C4-2B (cell line): ENCODE measurements around the gene MED8.

Experiments
- H3K27ac ChIP-seq: fragments of 450-650 bp; 2 replicates; pipeline ENCODE4 v1.5.1; 2017
- ZFX ChIP-seq: fragments of 450-650 bp; IDR thresholded peaks from 2 replicates; pipeline ENCODE4 v1.6.1; 2017
- TF ChIP-seq, protein P1 (sequence below): fragments of 450-650 bp; conservative IDR thresholded peaks from 2 replicates; pipeline ENCODE4 v1.5.1; 2017; ENCODE audit warnings: mild to moderate bottlenecking

MED8 gene

DNA sequence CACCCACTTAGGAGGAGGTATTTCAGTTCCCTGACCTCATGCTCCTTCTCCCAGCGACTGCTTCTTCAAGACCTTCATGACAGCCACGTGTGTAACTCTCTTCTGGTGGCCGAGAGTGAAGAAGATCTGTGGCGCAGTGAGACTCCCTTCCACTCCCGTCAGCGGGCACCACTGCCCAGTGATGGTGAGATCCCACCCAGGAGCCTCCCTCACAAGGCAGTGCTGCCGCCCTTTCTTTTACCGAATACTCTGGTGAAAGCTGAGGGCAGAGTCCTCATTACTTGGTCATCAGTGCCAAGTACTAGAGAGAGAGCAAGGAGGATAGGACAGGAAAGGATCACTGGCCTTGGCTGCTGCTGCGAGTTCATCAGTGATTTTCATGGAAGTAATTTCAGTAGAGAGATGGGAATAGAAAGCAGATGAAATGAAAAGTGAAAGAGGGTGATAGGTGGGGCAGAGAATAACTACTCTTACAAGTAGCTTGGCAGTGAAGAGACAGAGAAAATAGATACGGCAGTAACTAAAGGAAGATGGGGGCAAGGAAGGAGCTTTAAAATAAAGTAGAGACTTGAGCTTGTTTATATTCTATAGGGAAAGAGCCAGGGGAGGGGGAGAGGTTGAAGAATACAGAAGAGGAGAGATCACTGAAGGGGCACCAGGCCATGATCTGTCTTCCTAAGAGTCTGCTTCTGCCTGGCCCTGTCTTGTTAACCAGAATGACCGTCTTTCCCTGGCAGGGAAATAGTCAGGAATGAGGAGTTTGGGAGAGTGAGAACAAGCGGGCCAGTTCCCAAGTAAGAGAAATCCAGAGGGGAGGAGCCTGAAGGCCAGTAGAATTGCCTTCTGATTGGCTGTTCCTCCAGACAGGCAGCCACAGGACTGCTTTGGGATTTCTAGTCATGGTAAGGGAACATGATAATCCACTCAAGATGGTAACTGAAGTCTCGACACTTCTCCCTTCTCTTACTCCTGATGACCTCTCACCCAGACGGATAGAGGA is 45.8 kb upstream of the MED8 start:
- H3K27ac ChIP-seq: no peak overlapping the region
- TF ChIP-seq, protein P1, sequence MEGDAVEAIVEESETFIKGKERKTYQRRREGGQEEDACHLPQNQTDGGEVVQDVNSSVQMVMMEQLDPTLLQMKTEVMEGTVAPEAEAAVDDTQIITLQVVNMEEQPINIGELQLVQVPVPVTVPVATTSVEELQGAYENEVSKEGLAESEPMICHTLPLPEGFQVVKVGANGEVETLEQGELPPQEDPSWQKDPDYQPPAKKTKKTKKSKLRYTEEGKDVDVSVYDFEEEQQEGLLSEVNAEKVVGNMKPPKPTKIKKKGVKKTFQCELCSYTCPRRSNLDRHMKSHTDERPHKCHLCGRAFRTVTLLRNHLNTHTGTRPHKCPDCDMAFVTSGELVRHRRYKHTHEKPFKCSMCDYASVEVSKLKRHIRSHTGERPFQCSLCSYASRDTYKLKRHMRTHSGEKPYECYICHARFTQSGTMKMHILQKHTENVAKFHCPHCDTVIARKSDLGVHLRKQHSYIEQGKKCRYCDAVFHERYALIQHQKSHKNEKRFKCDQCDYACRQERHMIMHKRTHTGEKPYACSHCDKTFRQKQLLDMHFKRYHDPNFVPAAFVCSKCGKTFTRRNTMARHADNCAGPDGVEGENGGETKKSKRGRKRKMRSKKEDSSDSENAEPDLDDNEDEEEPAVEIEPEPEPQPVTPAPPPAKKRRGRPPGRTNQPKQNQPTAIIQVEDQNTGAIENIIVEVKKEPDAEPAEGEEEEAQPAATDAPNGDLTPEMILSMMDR: no peak
- no peak for TF ChIP-seq ZFX

DNA sequence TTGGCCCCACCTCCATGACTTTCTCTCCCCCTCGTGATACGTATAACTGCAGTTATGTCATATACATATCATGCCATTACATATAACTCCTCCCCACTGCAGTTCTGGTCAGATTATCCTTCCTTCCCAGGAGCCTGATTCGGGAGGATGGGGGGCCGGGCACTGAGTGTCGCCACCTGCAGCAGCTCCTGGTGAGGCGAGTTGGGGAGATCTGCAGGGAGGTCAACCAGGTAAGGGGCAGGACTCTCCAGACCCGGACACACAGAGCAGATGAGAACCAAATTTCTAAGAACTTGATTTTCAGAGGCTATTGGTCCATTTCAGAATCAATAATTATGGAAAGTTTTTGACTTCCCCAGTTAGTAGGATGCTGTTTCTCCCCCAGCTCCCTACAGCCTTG is 44.7 kb upstream of the MED8 start:
- H3K27ac ChIP-seq: no peak overlapping the region
- no peak for TF ChIP-seq ZFX
- TF ChIP-seq, protein P1: no peak

DNA sequence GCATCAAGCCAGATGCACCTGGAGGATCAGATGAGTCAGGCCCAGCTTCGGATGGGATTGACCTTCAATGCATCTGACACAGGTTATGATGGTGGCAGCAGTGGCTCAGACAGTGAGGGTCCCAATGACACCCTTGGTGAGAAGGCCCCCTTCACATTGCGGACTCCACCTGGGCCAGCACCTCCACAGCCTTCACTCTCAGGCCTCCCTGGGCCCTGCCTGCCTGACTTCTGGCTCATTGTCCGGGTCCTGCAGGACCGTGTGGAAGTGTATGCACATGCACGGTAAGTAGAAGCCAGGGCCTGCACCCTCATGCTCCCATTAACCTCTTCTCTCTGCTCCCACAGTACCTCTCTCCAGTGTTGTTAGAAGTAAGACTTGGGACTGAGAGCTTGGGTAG is 43.3 kb upstream of the MED8 start:
- TF ChIP-seq, protein P1: no peak
- no peak overlapping the region for H3K27ac ChIP-seq

DNA sequence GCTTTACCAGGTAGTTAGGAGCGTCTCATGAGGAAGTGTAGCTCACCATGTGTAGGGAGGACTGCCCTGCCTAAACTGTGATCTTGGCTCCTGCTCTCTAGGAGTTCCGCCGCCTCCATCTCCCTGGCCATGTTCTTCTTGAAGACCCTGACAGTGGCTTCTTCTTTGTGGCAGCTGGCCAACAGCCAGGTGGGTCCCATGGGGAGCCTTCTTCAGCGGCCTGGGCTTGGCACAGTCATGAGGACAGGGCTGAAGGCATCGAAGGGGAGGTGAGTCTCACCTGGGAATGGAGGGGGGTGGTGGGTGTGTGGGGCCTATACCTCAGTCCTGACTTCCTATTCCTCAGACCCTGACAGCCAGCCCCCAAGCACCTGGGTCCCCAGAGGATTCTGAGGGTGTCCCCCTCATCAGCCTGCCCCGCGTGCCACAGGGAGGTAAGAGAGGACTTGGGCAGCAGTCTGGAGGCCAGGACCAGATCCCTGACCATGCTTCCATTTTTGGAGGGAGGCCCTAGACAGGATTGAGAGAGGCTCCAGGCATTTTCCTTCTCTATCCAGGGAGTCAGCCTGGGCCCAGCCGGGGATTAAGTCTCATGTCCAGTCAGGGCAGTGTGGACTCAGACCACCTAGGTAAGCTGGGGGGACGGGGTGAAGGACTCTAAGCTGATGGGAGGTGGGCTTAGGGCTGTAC is 42.7 kb upstream of the MED8 start:
- TF ChIP-seq, protein P1: no peak
- no peak overlapping the region for H3K27ac ChIP-seq

DNA sequence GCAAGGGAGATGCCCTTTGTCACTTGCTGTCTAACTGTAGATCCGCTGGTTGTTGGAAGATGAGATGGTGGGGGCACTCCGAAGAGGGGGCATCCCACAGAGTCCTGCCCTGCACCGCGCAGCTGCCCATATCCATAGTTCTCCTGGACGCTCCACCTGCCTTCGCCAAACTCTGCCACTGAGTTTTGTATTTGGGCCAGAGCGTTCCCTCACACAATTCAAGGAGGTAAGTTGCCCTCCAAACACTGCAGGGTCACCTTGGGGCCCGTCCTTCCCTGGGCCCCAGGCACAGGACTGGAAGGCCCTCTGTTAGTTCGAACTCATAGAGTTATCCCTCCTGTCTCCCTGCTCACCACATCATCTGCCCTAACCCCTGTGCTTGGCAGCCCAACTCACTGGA is 42.1 kb upstream of the MED8 start:
- H3K27ac ChIP-seq: no peak overlapping the region
- no peak for TF ChIP-seq ZFX
- TF ChIP-seq, protein P1: no peak

DNA sequence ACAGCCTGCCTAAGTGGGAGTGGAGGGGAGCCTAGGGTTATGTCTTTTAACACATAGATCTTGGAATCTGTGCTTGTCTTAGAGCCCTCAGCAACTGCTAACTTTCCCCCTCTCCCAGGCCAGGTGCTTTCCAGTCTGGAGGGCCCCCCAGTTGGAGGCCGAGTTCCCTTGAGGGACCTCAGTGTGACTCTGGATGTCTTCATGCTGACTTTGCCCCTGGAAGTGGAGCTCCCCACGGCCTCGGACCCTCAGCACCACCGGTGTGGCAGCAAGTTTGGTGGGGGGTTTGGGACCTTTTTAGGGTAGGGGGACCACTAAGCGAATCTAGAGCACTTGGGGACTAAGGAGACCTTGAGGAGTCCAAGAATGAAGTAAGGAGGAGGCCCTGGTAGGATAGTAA is 41.2 kb upstream of the MED8 start:
- H3K27ac ChIP-seq: no peak overlapping the region
- TF ChIP-seq ZFX: no peak
- TF ChIP-seq, protein P1: no peak

DNA sequence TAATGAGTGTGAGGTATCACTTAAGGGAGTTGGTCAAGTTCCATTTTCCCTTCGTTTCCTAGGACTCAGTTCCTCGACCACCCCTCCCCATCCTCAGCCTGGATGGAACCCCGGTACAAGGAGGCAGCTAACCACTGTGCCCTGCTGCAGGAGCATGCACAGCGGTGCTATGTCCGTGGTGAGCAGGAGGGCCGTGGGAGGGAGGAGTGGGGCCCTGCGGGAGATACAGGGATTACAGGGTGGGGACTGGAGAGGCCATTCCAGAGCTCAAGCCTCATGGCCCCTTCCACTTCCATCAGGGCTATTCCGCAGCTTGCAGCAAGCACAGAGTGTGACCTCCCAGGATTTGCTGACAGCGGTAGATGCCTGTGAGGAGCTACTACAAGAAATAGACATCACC is 38.3 kb upstream of the MED8 start:
- TF ChIP-seq, protein P1: no peak
- TF ChIP-seq ZFX: no peak
- H3K27ac ChIP-seq: no peak overlapping the region
